GM08714 (cell line): Measurements from ENCODE around the gene ECE1.

ENCODE experiments used
- H3K4me3 ChIP-seq: fragments of 200-500 bp; sonication (Bioruptor generic); 2 replicates; pipeline ENCODE4 v1.5.1; 2014; ENCODE audit warnings: mild to moderate bottlenecking, low read length, inconsistent platforms
- ZNF274 ChIP-seq: IDR thresholded peaks from 2 replicates; pipeline ENCODE4 v1.6.1; 2012; ENCODE audit warnings: mild to moderate bottlenecking, low read depth, low read length

The ECE1 gene

GRCh38 chr1:21254335-21254951, 35.8 kb downstream of the ECE1 start:
- H3K4me3 ChIP-seq, result no peak overlapping the region
- no peak for TF ChIP-seq ZNF274

GRCh38 chr1:21251773-21252471, 38.3 kb downstream of the ECE1 start:
- no peak for TF ChIP-seq ZNF274
- no peak overlapping the region for H3K4me3 ChIP-seq

- no peak overlapping the region for H3K4me3 ChIP-seq
- TF ChIP-seq ZNF274, result no peak
Observed at GRCh38 chr1:21249940-21250493, 40.2 kb downstream of the ECE1 start.

- TF ChIP-seq ZNF274, result no peak
- no peak overlapping the region for H3K4me3 ChIP-seq
Observed at GRCh38 chr1:21247892-21248715, 42.2 kb downstream of the ECE1 start.

- H3K4me3 ChIP-seq, result no peak overlapping the region
- no peak for TF ChIP-seq ZNF274
Observed at GRCh38 chr1:21246905-21247642, 43.2 kb downstream of the ECE1 start.

- TF ChIP-seq ZNF274, result no peak
- H3K4me3 ChIP-seq, result no peak overlapping the region
Observed at GRCh38 chr1:21245688-21246229, 44.5 kb downstream of the ECE1 start.

- no peak overlapping the region for H3K4me3 ChIP-seq
- TF ChIP-seq ZNF274, result no peak
Observed at GRCh38 chr1:21244986-21245687, 45.1 kb downstream of the ECE1 start.

GRCh38 chr1:21244154-21244553, 46.1 kb downstream of the ECE1 start:
- TF ChIP-seq ZNF274, result no peak

GRCh38 chr1:21242846-21243245, 47.4 kb downstream of the ECE1 start:
- TF ChIP-seq ZNF274, result no peak
- no peak overlapping the region for H3K4me3 ChIP-seq

More at GRCh38 chr1:21244154-21244553, 46.1 kb downstream of the ECE1 start:
- H3K4me3 ChIP-seq, result no peak overlapping the region

- no peak for TF ChIP-seq ZNF274
- no peak overlapping the region for H3K4me3 ChIP-seq
Observed at GRCh38 chr1:21241771-21242581, 48.3 kb downstream of the ECE1 start.

- H3K4me3 ChIP-seq, result no peak overlapping the region
- no peak for TF ChIP-seq ZNF274
Observed at GRCh38 chr1:21240706-21241105, 49.6 kb downstream of the ECE1 start.

GRCh38 chr1:21239221-21239620, 51.0 kb downstream of the ECE1 start:
- no peak for TF ChIP-seq ZNF274
- H3K4me3 ChIP-seq, result no peak overlapping the region
